WTC11 (cell line): ENCODE measurements around the gene ARHGAP23.
"Not testable (repeated sequence)": the region's sequence is repeated elsewhere in the genome, so short reads cannot be mapped to it uniquely, and the experiment has no call there.

Source experiments
- ELF4 ChIP-seq: sonication (generic); formaldehyde crosslinking; IDR thresholded peaks from 2 replicates; pipeline ENCODE4 v1.8.1; 2022; ENCODE audit warnings: low read depth, mild to moderate bottlenecking, moderate library complexity, missing genetic modification reagents
- ESRRA ChIP-seq: sonication (generic); formaldehyde crosslinking; IDR thresholded peaks from 2 replicates; pipeline ENCODE4 v1.8.1; 2022; ENCODE audit warnings: mild to moderate bottlenecking, missing genetic modification reagents, borderline replicate concordance
- ETV6 ChIP-seq: sonication (generic); formaldehyde crosslinking; IDR thresholded peaks from 2 replicates; pipeline ENCODE4 v1.8.1; 2022; ENCODE audit warnings: mild to moderate bottlenecking, missing genetic modification reagents
- JUN ChIP-seq: sonication (generic); formaldehyde crosslinking; IDR thresholded peaks from 2 replicates; pipeline ENCODE4 v1.8.0; 2023; ENCODE audit warnings: mild to moderate bottlenecking, missing genetic modification reagents
- ZNF121 ChIP-seq: sonication (generic); formaldehyde crosslinking; IDR thresholded peaks from 2 replicates; pipeline ENCODE4 v1.8.0; 2023; ENCODE audit warnings: missing genetic modification reagents
- ZNF232 ChIP-seq: sonication (generic); formaldehyde crosslinking; IDR thresholded peaks from 2 replicates; pipeline ENCODE4 v1.8.0; 2022; ENCODE audit warnings: mild to moderate bottlenecking, missing genetic modification reagents
- ZSCAN18 ChIP-seq: fragments of 250-450 bp; sonication (Bioruptor Pico); IDR thresholded peaks from 2 replicates; pipeline ENCODE4 v2.1.2; 2022; ENCODE audit warnings: mild to moderate bottlenecking, moderate library complexity
- TF ChIP-seq, protein P1 (sequence below): sonication (generic); formaldehyde crosslinking; IDR thresholded peaks from 2 replicates; pipeline ENCODE4 v1.8.1; 2023; ENCODE audit warnings: mild to moderate bottlenecking, missing genetic modification reagents, moderate library complexity
- TF ChIP-seq, protein P2 (sequence below): fragments of 200-600 bp; IDR thresholded peaks from 2 replicates; pipeline ENCODE4 v1.8.0; 2022; ENCODE audit warnings: antibody characterized with exemption
- TF ChIP-seq, protein P3 (sequence below): sonication (generic); formaldehyde crosslinking; IDR thresholded peaks from 2 replicates; pipeline ENCODE4 v1.8.0; 2022; ENCODE audit warnings: mild to moderate bottlenecking, missing genetic modification reagents

DNA sequence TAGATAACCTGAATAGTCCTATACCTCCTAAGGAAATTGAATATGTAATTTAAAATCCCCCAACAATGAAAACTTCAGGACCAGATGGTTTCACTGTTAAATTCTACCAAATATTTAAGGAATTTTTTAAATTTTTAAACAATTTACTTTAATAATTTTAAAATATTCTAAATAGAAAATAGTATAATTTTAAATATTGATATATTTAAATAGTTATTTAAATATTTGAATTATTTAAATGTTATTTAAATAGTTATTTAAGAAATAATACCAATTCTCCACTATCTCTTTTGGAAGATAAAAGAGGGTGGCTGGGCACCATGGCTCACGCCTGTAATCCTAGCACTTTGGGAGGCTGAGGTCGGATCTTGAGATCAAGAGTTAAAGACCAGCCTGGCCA lies 73.5 kb downstream of the ARHGAP23 start:
- not testable (repeated sequence) for TF ChIP-seq ESRRA, ELF4, ZSCAN18, JUN, ETV6, ZNF121, ZNF232 (CRISPR knock-in tag)
- TF ChIP-seq, protein P1, sequence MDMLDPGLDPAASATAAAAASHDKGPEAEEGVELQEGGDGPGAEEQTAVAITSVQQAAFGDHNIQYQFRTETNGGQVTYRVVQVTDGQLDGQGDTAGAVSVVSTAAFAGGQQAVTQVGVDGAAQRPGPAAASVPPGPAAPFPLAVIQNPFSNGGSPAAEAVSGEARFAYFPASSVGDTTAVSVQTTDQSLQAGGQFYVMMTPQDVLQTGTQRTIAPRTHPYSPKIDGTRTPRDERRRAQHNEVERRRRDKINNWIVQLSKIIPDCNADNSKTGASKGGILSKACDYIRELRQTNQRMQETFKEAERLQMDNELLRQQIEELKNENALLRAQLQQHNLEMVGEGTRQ (CRISPR knock-in tag): not testable (repeated sequence)
- TF ChIP-seq, protein P2, sequence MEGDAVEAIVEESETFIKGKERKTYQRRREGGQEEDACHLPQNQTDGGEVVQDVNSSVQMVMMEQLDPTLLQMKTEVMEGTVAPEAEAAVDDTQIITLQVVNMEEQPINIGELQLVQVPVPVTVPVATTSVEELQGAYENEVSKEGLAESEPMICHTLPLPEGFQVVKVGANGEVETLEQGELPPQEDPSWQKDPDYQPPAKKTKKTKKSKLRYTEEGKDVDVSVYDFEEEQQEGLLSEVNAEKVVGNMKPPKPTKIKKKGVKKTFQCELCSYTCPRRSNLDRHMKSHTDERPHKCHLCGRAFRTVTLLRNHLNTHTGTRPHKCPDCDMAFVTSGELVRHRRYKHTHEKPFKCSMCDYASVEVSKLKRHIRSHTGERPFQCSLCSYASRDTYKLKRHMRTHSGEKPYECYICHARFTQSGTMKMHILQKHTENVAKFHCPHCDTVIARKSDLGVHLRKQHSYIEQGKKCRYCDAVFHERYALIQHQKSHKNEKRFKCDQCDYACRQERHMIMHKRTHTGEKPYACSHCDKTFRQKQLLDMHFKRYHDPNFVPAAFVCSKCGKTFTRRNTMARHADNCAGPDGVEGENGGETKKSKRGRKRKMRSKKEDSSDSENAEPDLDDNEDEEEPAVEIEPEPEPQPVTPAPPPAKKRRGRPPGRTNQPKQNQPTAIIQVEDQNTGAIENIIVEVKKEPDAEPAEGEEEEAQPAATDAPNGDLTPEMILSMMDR: not testable (repeated sequence)
- TF ChIP-seq, protein P3, sequence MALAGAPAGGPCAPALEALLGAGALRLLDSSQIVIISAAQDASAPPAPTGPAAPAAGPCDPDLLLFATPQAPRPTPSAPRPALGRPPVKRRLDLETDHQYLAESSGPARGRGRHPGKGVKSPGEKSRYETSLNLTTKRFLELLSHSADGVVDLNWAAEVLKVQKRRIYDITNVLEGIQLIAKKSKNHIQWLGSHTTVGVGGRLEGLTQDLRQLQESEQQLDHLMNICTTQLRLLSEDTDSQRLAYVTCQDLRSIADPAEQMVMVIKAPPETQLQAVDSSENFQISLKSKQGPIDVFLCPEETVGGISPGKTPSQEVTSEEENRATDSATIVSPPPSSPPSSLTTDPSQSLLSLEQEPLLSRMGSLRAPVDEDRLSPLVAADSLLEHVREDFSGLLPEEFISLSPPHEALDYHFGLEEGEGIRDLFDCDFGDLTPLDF: not testable (repeated sequence)
